ENCODE results near the gene PRTN3.
"Not testable (repeated sequence)": the region's sequence is repeated elsewhere in the genome, so short reads cannot be mapped to it uniquely, and the experiment has no call there.

Gene PRTN3

GRCh38 chr19:845707-846521 is 5.1 kb downstream of the PRTN3 start:
- no peak for DNase-seq (ENCODE audit: low read depth)

GRCh38 chr19:848386-848921 is 7.7 kb downstream of the PRTN3 start:
- DNase-seq (ENCODE audit: low read depth) = no peak

- not testable (repeated sequence) for DNase-seq (ENCODE audit: low read depth)
Observed at GRCh38 chr19:849195-849594, 8.4 kb downstream of the PRTN3 start.

- no peak for DNase-seq (ENCODE audit: low read depth)
Observed at GRCh38 chr19:850221-850978, 9.6 kb downstream of the PRTN3 start.

GRCh38 chr19:850979-851335 is 10.2 kb downstream of the PRTN3 start:
- no peak for DNase-seq (ENCODE audit: low read depth)

- no peak for DNase-seq (ENCODE audit: low read depth)
Observed at GRCh38 chr19:852136-853013, 11.6 kb downstream of the PRTN3 start, which contains the start of gene ELANE. ELANE (plus strand) TSS chr19:852303; CDS start chr19:852329, 26 bp downstream.

- no peak for DNase-seq (ENCODE audit: low read depth)
Observed at GRCh38 chr19:853014-853585, 12.3 kb downstream of the PRTN3 start.

GRCh38 chr19:853614-854220 is 12.9 kb downstream of the PRTN3 start:
- DNase-seq (ENCODE audit: low read depth) = not testable (repeated sequence)

- no peak for DNase-seq (ENCODE audit: low read depth)
Observed at GRCh38 chr19:854549-854948, 13.8 kb downstream of the PRTN3 start.

GRCh38 chr19:855142-855541 is 14.3 kb downstream of the PRTN3 start:
- DNase-seq (ENCODE audit: low read depth) = no peak

- DNase-seq (ENCODE audit: low read depth) = no peak
Observed at GRCh38 chr19:855566-856120, 14.8 kb downstream of the PRTN3 start.

- DNase-seq (ENCODE audit: low read depth) = no peak
Observed at GRCh38 chr19:858284-858683, 17.5 kb downstream of the PRTN3 start.

GRCh38 chr19:858868-859843 is 18.4 kb downstream of the PRTN3 start, which contains the start of gene CFD:
CFD (plus strand) TSS chr19:859664; CDS start chr19:859690, 26 bp downstream.
- no peak for DNase-seq (ENCODE audit: low read depth)

- DNase-seq (ENCODE audit: low read depth) = no peak
Observed at GRCh38 chr19:861141-861755, 20.4 kb downstream of the PRTN3 start.

GRCh38 chr19:861756-862580 is 21.2 kb downstream of the PRTN3 start:
- DNase-seq (ENCODE audit: low read depth) = peak; percentile 58

- DNase-seq (ENCODE audit: low read depth) = peak; percentile 68
Observed at GRCh38 chr19:862581-863314, 21.9 kb downstream of the PRTN3 start.

GRCh38 chr19:863315-863620 is 22.5 kb downstream of the PRTN3 start:
- DNase-seq (ENCODE audit: low read depth) = no peak
